ENCODE results near the gene ACAP3.

DNA sequence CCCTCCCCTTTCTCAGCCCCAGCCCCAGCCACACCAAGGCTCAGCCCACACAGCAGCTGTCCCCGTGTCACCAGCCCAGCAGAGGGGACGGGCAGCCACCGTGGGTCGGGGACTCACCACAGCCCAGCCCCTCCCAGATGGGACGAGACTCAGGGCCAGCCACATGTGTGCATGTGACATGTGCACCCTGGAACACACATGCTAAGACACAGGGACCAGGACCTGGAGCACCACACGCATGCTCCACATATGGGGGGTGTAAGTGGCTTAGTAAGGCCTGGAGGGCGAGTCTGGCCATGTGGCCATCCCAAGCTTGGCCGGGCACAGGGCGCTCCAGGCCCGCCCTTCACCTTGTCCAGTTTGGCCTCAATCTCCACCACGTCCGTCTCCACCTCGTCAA, 4.0 kb downstream of the ACAP3 start:
- no peak for TF ChIP-seq CTCF (conservative IDR thresholded peaks at IDR 0.05; ENCODE audit: low read length)
- TF ChIP-seq EZH2phosphoT487 (IDR thresholded peaks at IDR 0.05; ENCODE audit: borderline replicate concordance): no peak

Measured in Loucy (cell line).